Loucy (cell line): ENCODE measurements around the gene GREB1.
A peak's percentile ranks its signal among the peaks of the same experiment; 100 is the strongest.

ENCODE experiments used
- H2AFZ ChIP-seq: fragments of 200-600 bp; sonication (generic); 2 replicates; pipeline ENCODE4 v1.6.0; 2016; ENCODE audit warnings: antibody characterized with exemption, mild to moderate bottlenecking, low read length, moderate library complexity
- H3F3A ChIP-seq: fragments of 200-600 bp; 2 replicates; pipeline ENCODE4 v1.6.0; 2016; ENCODE audit warnings: antibody characterized with exemption, low read depth, mild to moderate bottlenecking
- H3K27me3 ChIP-seq: fragments of 200-600 bp; sonication (generic); 2 replicates; pipeline ENCODE4 v1.6.1; 2014; ENCODE audit warnings: low read length, mild to moderate bottlenecking; ENCODE audit not compliant: insufficient read depth, poor library complexity, severe bottlenecking
- H3K36me3 ChIP-seq: fragments of 200-600 bp; sonication (generic); 2 replicates; pipeline ENCODE4 v1.6.1; 2016; ENCODE audit warnings: low read length; ENCODE audit not compliant: insufficient read depth
- H3K4me1 ChIP-seq: fragments of 200-600 bp; sonication (generic); 2 replicates; pipeline ENCODE4 v1.5.1; 2014; ENCODE audit warnings: low read length, mild to moderate bottlenecking; ENCODE audit not compliant: insufficient read depth, poor library complexity, severe bottlenecking
- H3K4me2 ChIP-seq: fragments of 200-600 bp; sonication (generic); 2 replicates; pipeline ENCODE4 v1.6.0; 2014; ENCODE audit warnings: antibody characterized with exemption, low read length, low read depth, mild to moderate bottlenecking; ENCODE audit not compliant: poor library complexity, severe bottlenecking
- H3K4me3 ChIP-seq: fragments of 200-600 bp; sonication (generic); 2 replicates; pipeline ENCODE4 v1.5.1; 2014; ENCODE audit warnings: low read length, mild to moderate bottlenecking, mixed read lengths; ENCODE audit not compliant: poor library complexity, severe bottlenecking
- H3K79me2 ChIP-seq: fragments of 200-600 bp; sonication (generic); 2 replicates; pipeline ENCODE4 v1.6.1; 2014; ENCODE audit warnings: low read length; ENCODE audit not compliant: insufficient read depth
- H3K9ac ChIP-seq: fragments of 200-600 bp; sonication (generic); 2 replicates; pipeline ENCODE4 v1.6.0; 2014; ENCODE audit warnings: mild to moderate bottlenecking, low read depth, low read length, moderate library complexity; ENCODE audit not compliant: poor library complexity, severe bottlenecking
- H3K9me2 ChIP-seq: fragments of 200-600 bp; sonication (generic); replicated peaks from 2 replicates; pipeline ENCODE4 v1.6.1; 2016; ENCODE audit warnings: low read depth, low read length, mixed read lengths
- H3K9me3 ChIP-seq: fragments of 200-600 bp; sonication (generic); 2 replicates; pipeline ENCODE4 v1.6.1; 2014; ENCODE audit warnings: mild to moderate bottlenecking, antibody characterized with exemption, low read length, low read depth; ENCODE audit not compliant: insufficient read depth
- H4K20me1 ChIP-seq: fragments of 200-600 bp; sonication (generic); 2 replicates; pipeline ENCODE4 v1.6.0; 2014; ENCODE audit warnings: antibody characterized with exemption, low read length, mild to moderate bottlenecking; ENCODE audit not compliant: insufficient read depth, poor library complexity, severe bottlenecking
- CTCF ChIP-seq: fragments of 200-600 bp; sonication (generic); conservative IDR thresholded peaks from 2 replicates; pipeline ENCODE4 v1.5.1; 2014; ENCODE audit warnings: mild to moderate bottlenecking, antibody characterized with exemption, low read length
- EZH2phosphoT487 ChIP-seq: fragments of 200-600 bp; IDR thresholded peaks from 2 replicates; pipeline ENCODE4 v1.6.1; 2018; ENCODE audit warnings: antibody characterized with exemption, mild to moderate bottlenecking, moderate library complexity, borderline replicate concordance

GREB1 gene

DNA sequence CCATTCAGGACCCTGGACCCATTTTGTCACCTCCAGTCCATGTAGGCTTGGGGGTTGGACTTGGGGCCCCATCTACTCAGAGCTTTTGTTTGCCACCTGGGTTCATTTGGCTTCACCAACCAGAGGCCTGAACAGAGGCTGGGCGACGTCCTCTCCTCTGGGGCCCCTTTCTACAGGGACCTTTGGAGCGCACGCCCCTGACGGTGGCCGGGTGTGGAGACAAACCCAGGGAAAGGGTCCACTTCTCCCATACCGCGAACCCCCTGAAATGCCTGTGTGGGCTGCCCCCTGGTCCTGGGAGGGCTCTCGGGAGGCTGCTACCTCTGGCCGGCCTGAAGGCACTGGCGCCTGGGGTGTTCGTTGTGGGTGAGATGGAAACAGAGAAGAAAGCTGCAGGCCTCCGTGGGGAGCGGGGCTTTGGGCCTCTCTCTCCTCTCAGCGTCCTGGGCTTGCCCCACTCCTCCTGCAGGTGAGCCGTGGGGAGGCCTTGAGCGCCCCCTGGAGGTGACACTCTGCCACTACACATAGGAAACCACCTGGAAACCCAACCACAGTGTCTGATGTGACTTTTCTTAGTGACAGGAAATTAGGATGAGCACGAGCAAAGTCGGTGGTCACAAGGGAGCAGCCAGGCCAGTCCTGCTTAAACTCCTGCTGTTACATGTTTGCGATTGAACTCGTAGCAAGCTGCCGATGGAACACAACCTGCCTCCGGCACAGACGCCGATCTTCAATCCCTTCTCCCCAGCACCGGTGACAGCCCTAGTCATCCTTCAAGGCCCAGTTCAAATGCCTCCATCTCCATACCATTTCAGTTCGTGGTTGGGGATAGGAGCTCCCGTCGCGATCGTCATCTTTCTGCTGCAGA is 148.1 kb downstream of the GREB1 start:
- Histone ChIP-seq H3K4me3 (no peak overlapping the region), H3K36me3 (no peaks in the 10 kb centered on the region), H3F3A (no peaks in the 10 kb centered on the region), H3K4me1 (no peaks in the 10 kb centered on the region), H3K79me2 (no peaks in the 10 kb centered on the region), H4K20me1 (no peaks in the 10 kb centered on the region), H3K9ac (no peak overlapping the region), H3K9me2 (no peaks in the 10 kb centered on the region), H3K9me3 (no peaks in the 10 kb centered on the region), H2AFZ (no peak overlapping the region), H3K4me2 (no peak overlapping the region), H3K27me3 (no peaks in the 10 kb centered on the region)
- no peak for TF ChIP-seq EZH2phosphoT487
- TF ChIP-seq CTCF = peak; percentile 98

DNA sequence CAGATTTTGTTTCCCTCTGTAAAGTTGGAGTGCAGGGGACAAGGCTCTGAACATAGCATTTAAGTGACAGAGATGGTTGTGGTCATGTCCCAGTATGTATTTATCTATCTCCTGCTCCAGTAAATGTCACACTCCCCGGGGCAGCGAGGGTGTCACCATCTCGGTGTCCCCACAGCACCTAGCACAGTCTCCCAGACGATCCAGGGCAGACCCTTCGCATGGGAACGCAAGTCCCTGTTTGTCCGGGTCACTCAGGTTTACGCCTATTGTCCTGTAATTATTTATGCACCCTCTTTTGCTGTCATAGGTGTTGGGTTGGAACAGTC is 148.7 kb downstream of the GREB1 start:
- H3K4me2 ChIP-seq = no peak overlapping the region

GRCh38 chr2:11683476-11683875 is 149.6 kb downstream of the GREB1 start:
- Histone ChIP-seq H3F3A (no peaks in the 10 kb centered on the region), H3K4me2 (no peak overlapping the region), H3K9me2 (no peaks in the 10 kb centered on the region), H3K9me3 (no peaks in the 10 kb centered on the region), H3K36me3 (no peaks in the 10 kb centered on the region), H3K4me1 (peaks cover 4% of the 10 kb centered on the region), H4K20me1 (no peaks in the 10 kb centered on the region), H3K4me3 (no peak overlapping the region), H3K79me2 (no peaks in the 10 kb centered on the region), H3K9ac (no peak overlapping the region), H2AFZ (no peak overlapping the region), H3K27me3 (no peaks in the 10 kb centered on the region)
- no peak for TF ChIP-seq EZH2phosphoT487

More for the DNA sequence above, 148.7 kb downstream of the GREB1 start:
- Histone ChIP-seq H3K36me3 (no peaks in the 10 kb centered on the region), H3K27me3 (no peaks in the 10 kb centered on the region), H2AFZ (no peak overlapping the region), H3K4me3 (no peak overlapping the region), H3F3A (no peaks in the 10 kb centered on the region), H3K79me2 (no peaks in the 10 kb centered on the region), H3K9me2 (no peaks in the 10 kb centered on the region), H4K20me1 (no peaks in the 10 kb centered on the region), H3K9me3 (no peaks in the 10 kb centered on the region), H3K4me1 (no peaks in the 10 kb centered on the region), H3K9ac (no peak overlapping the region)
- TF ChIP-seq EZH2phosphoT487 = no peak
- no peak for TF ChIP-seq CTCF

DNA sequence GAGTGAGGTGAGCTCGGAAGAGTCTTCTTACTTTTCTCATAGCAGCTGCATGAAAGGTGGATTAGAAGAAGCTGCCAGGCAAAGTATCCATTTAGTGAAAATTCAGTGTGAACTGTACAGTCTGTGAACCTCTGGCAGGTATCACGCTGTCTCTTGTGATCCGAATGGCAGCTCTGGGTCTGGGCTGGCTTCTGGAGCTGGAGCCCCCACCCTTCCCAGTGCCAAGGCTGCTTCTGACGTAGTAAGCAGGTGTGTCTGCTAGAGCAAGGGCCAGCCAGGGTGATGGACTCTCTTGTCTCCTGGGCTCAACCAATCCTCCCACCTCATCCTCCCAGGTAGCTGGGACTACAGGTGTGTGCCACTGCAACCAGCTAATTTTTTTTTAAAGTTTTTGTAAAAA is 150.1 kb downstream of the GREB1 start:
- H4K20me1 ChIP-seq = no peaks in the 10 kb centered on the region
- H3K9ac ChIP-seq = no peak overlapping the region
- TF ChIP-seq CTCF (no peak), EZH2phosphoT487 (no peak)
- no peaks in the 10 kb centered on the region for H3F3A ChIP-seq
- no peak overlapping the region for H3K4me3 ChIP-seq
- H3K9me2 ChIP-seq = no peaks in the 10 kb centered on the region
- no peak overlapping the region for H2AFZ ChIP-seq
- peaks cover 7% of the 10 kb centered on the region for H3K4me1 ChIP-seq
- no peaks in the 10 kb centered on the region for H3K79me2 ChIP-seq
- no peaks in the 10 kb centered on the region for H3K9me3 ChIP-seq
- no peak overlapping the region for H3K4me2 ChIP-seq
- no peaks in the 10 kb centered on the region for H3K27me3 ChIP-seq
- no peaks in the 10 kb centered on the region for H3K36me3 ChIP-seq
